HEK293T (cell line): ENCODE data around the gene HTR1B.

Experiments used
- ARNT ChIP-seq: fragments of 450-650 bp; IDR thresholded peaks from 2 replicates; pipeline ENCODE4 v1.6.1; 2017; ENCODE audit warnings: mild to moderate bottlenecking
- BHLHE40 ChIP-seq: fragments of 450-650 bp; IDR thresholded peaks from 2 replicates; pipeline ENCODE4 v1.6.1; 2016; ENCODE audit warnings: mild to moderate bottlenecking, moderate library complexity, borderline replicate concordance
- CTBP1 ChIP-seq: fragments of 450-650 bp; IDR thresholded peaks from 2 replicates; pipeline ENCODE4 v1.6.1; 2016; ENCODE audit warnings: borderline replicate concordance
- FOXA1 ChIP-seq: fragments of 450-650 bp; IDR thresholded peaks from 2 replicates; pipeline ENCODE4 v1.6.1; 2016; ENCODE audit warnings: mild to moderate bottlenecking
- FOXK2 ChIP-seq: fragments of 450-650 bp; IDR thresholded peaks from 2 replicates; pipeline ENCODE4 v1.6.1; 2016; ENCODE audit warnings: mild to moderate bottlenecking
- FOXM1 ChIP-seq: fragments of 450-650 bp; IDR thresholded peaks from 2 replicates; pipeline ENCODE4 v1.6.1; 2017; ENCODE audit warnings: mild to moderate bottlenecking, borderline replicate concordance
- L3MBTL2 ChIP-seq: fragments of 450-650 bp; conservative IDR thresholded peaks from 2 replicates; pipeline ENCODE4 v1.6.1; 2016; ENCODE audit warnings: mild to moderate bottlenecking
- LEF1 ChIP-seq: fragments of 450-650 bp; IDR thresholded peaks from 2 replicates; pipeline ENCODE4 v1.6.1; 2017; ENCODE audit warnings: mild to moderate bottlenecking, borderline replicate concordance
- NFRKB ChIP-seq: fragments of 450-650 bp; IDR thresholded peaks from 2 replicates; pipeline ENCODE4 v1.6.1; 2016; ENCODE audit warnings: mild to moderate bottlenecking, moderate library complexity
- SP1 ChIP-seq: fragments of 450-650 bp; IDR thresholded peaks from 2 replicates; pipeline ENCODE4 v1.6.1; 2017
- SUZ12 ChIP-seq: fragments of 450-650 bp; IDR thresholded peaks from 2 replicates; pipeline ENCODE4 v1.6.1; 2016; ENCODE audit warnings: mild to moderate bottlenecking
- ZNF384 ChIP-seq: fragments of 450-650 bp; IDR thresholded peaks from 2 replicates; pipeline ENCODE4 v1.6.1; 2016
- TF ChIP-seq, protein P1 (sequence below): fragments of 450-650 bp; IDR thresholded peaks from 2 replicates; pipeline ENCODE4 v1.6.1; 2016

DNA sequence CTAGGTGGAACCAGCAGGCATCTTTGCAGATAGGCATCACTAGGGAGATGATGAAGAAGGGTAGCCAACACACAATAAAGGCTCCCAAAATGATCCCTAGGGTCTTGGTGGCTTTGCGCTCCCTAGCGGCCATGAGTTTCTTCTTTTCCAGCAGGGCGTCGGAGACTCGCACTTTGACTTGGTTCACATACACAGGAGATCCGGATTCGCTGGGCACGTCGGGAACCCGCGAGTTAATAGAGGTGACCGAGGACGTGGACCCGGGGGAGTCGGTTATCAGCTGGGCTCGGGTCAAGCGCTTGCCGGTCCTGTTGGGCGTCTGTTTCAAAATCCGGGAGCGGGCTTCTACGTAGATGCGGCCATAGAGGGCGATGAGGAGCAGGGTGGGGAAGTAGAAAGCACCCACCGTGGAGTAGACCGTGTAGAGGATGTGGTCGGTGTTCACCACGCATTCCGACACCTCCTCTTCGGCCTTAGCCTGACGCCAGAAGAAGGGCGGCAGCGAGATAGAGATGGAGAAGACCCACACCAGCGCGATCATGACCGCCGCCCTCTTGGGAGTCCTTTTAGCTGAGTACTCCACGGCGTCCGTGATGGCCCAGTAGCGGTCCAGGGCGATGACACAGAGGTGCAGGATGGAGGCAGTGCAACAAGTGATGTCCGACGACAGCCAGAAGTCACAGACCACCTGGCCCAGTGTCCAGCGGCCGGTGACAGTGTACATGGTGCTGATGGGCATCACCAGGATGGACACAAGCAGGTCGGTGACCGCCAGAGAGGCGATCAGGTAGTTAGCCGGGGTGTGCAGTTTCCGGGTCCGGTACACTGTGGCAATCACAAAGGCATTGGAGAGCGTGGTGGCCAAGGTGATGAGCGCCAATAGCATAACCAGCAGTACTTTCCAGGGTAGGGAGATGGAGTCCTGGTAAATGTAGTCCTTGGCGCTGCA, 658 bp downstream of the HTR1B start:
- TF ChIP-seq NFRKB (no peak), BHLHE40 (no peak), CTBP1 (no peak), SUZ12 (no peak), SP1 (no peak), ARNT (no peak), FOXK2 (no peak), L3MBTL2 (no peak), ZNF384 (no peak), LEF1 (no peak), FOXM1 (no peak), FOXA1 (no peak)
- TF ChIP-seq, protein P1, sequence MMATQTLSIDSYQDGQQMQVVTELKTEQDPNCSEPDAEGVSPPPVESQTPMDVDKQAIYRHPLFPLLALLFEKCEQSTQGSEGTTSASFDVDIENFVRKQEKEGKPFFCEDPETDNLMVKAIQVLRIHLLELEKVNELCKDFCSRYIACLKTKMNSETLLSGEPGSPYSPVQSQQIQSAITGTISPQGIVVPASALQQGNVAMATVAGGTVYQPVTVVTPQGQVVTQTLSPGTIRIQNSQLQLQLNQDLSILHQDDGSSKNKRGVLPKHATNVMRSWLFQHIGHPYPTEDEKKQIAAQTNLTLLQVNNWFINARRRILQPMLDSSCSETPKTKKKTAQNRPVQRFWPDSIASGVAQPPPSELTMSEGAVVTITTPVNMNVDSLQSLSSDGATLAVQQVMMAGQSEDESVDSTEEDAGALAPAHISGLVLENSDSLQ, result no peak
